ENCODE data around the gene DTD1. TPM values are rescaled to one million over a fixed set of nuclear protein-coding genes. Genes with fewer than 3 reads are reported as not detected.

DTD1 gene
- total RNA-seq, 1 experiment from 2014 or later = 62.8 TPM

DNA sequence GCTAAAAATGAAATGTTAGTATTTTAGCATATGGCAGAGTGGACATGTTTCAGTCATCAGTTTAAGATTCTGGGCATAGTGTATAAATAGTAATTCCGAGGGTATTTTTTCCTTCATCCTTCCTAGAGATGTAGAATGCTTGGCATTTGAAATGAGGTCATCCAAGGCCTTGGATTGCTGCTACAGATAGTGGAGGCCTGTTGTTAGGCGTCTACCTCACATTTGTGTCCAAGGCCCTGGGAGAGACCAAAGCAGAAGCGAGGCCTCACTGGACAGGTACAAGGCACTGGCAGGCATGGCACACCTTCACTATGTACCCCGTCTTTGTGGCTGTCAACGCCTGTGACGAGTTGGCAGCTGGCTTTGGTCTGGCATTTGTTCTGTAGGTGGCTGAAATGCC, 58.0 kb downstream of the DTD1 start:
- no peak overlapping the region for H3K4me3 ChIP-seq
- no peaks in the 10 kb centered on the region for H3K9me3 ChIP-seq (ENCODE audit: insufficient read depth, low read depth)
- no peaks in the 10 kb centered on the region for H3K79me2 ChIP-seq (ENCODE audit: low read depth)
- H4K20me1 ChIP-seq (ENCODE audit: insufficient read depth) = no peaks in the 10 kb centered on the region
- no peaks in the 10 kb centered on the region for H3F3A ChIP-seq (ENCODE audit: insufficient read depth, low read depth)
- CTCF ChIA-PET = no interaction called here
- no peaks in the 10 kb centered on the region for H3K4me1 ChIP-seq (replicated peaks; ENCODE audit: insufficient read depth)
- POLR2A ChIA-PET (ENCODE audit: unreplicated experiment) = no interaction called here
- no peak for DNase-seq
- H3K4me2 ChIP-seq = no peak overlapping the region
- H3K36me3 ChIP-seq (ENCODE audit: low read depth) = no peaks in the 10 kb centered on the region
- TF ChIP-seq, protein P1, sequence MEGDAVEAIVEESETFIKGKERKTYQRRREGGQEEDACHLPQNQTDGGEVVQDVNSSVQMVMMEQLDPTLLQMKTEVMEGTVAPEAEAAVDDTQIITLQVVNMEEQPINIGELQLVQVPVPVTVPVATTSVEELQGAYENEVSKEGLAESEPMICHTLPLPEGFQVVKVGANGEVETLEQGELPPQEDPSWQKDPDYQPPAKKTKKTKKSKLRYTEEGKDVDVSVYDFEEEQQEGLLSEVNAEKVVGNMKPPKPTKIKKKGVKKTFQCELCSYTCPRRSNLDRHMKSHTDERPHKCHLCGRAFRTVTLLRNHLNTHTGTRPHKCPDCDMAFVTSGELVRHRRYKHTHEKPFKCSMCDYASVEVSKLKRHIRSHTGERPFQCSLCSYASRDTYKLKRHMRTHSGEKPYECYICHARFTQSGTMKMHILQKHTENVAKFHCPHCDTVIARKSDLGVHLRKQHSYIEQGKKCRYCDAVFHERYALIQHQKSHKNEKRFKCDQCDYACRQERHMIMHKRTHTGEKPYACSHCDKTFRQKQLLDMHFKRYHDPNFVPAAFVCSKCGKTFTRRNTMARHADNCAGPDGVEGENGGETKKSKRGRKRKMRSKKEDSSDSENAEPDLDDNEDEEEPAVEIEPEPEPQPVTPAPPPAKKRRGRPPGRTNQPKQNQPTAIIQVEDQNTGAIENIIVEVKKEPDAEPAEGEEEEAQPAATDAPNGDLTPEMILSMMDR (conservative IDR thresholded peaks at IDR 0.05) = no peak
- no peak for TF ChIP-seq EZH2 (IDR thresholded peaks at IDR 0.05; ENCODE audit: low read depth)
- H3K27ac ChIP-seq = no peak overlapping the region
- no peaks in the 10 kb centered on the region for H3K27me3 ChIP-seq (ENCODE audit: insufficient read depth, low read depth)
- BruUV-seq (replicated peaks) = no TSS peak
- H3K9me2 ChIP-seq (ENCODE audit: insufficient read depth) = no peaks in the 10 kb centered on the region
- H2AFZ ChIP-seq = no peak overlapping the region
- intact Hi-C loops (cut with micrococcal nuclease; ENCODE audit: unreplicated experiment) = no loop called here

DNA sequence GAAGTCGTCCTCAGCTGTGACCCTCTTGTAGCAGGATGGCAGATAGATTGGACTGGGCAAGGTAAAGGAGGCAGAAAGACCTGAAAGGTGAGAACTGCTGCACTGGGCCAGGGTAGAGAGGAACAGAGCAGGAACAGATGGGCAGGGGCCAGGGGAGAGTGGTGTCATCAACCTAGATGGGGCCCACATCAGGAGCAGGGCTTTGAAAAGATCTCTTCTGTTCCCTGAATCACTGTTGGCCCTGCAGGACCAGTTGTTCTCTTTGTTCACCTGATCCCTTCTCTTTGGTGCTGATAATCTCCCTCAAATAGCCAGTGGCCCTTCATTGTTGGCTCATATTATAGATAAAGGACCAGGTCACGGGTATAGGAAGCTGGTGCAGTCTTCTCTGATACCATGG, 59.9 kb downstream of the DTD1 start:
- no peak for DNase-seq
- Histone ChIP-seq H3K9me3 (ENCODE audit: insufficient read depth, low read depth) (no peaks in the 10 kb centered on the region), H3K36me3 (ENCODE audit: low read depth) (no peaks in the 10 kb centered on the region), H3K9me2 (ENCODE audit: insufficient read depth) (no peaks in the 10 kb centered on the region), H3K27me3 (ENCODE audit: insufficient read depth, low read depth) (no peaks in the 10 kb centered on the region), H3K4me1 (replicated peaks; ENCODE audit: insufficient read depth) (no peaks in the 10 kb centered on the region), H3K4me3 (no peak overlapping the region), H2AFZ (no peak overlapping the region), H3K79me2 (ENCODE audit: low read depth) (no peaks in the 10 kb centered on the region), H4K20me1 (ENCODE audit: insufficient read depth) (no peaks in the 10 kb centered on the region), H3K4me2 (no peak overlapping the region), H3K27ac (no peak overlapping the region), H3F3A (ENCODE audit: insufficient read depth, low read depth) (no peaks in the 10 kb centered on the region)
- ChIA-PET POLR2A (ENCODE audit: unreplicated experiment) (no interaction called here), CTCF (no interaction called here)
- intact Hi-C loops (cut with micrococcal nuclease; ENCODE audit: unreplicated experiment) = no loop called here
- TF ChIP-seq, protein P1 (conservative IDR thresholded peaks at IDR 0.05) = no peak
- TF ChIP-seq EZH2 (IDR thresholded peaks at IDR 0.05; ENCODE audit: low read depth) = no peak
- no TSS peak for BruUV-seq (replicated peaks)

DNA sequence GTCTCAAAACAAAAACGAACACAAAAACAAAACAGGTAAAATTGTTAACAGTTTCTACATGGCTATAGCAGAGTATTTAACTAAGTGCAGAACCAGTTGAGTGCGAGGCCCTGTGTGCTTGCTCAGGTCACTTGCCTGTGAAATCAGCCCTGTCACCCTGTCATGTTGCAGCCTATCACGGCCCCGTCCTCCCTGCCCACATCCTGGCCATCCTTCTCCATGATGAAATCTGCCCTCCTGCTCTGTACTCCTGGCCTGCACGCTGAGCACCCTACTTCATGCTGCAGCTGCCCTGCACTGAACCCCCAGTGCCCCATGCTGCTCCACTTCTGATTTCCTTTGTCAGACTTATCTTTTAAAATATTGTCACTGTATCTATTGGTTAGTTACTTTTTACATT, 62.4 kb downstream of the DTD1 start:
- Histone ChIP-seq H3K79me2 (ENCODE audit: low read depth) (no peaks in the 10 kb centered on the region), H3K9me3 (ENCODE audit: insufficient read depth, low read depth) (no peaks in the 10 kb centered on the region), H3K4me3 (no peak overlapping the region), H3F3A (ENCODE audit: insufficient read depth, low read depth) (no peaks in the 10 kb centered on the region), H4K20me1 (ENCODE audit: insufficient read depth) (no peaks in the 10 kb centered on the region), H3K27me3 (ENCODE audit: insufficient read depth, low read depth) (no peaks in the 10 kb centered on the region), H3K27ac (no peak overlapping the region), H2AFZ (no peak overlapping the region), H3K4me2 (no peak overlapping the region), H3K9me2 (ENCODE audit: insufficient read depth) (no peaks in the 10 kb centered on the region), H3K36me3 (ENCODE audit: low read depth) (no peaks in the 10 kb centered on the region), H3K4me1 (replicated peaks; ENCODE audit: insufficient read depth) (no peaks in the 10 kb centered on the region)
- no peak for TF ChIP-seq EZH2 (IDR thresholded peaks at IDR 0.05; ENCODE audit: low read depth)
- TF ChIP-seq, protein P1 (conservative IDR thresholded peaks at IDR 0.05) = no peak
- DNase-seq = no peak
- intact Hi-C loops (cut with micrococcal nuclease; ENCODE audit: unreplicated experiment) = no loop called here
- no TSS peak for BruUV-seq (replicated peaks)
- ChIA-PET POLR2A (ENCODE audit: unreplicated experiment) (no interaction called here), CTCF (no interaction called here)

Measured in PC-9 (cell line).